ENCODE data around the gene GNB1L. TPM values are rescaled to one million over a fixed set of nuclear protein-coding genes. Genes with fewer than 3 reads are reported as not detected.
"Not testable (repeated sequence)": the region's sequence is repeated elsewhere in the genome, so short reads cannot be mapped to it uniquely, and the experiment has no call there.

Gene GNB1L
- polyA plus RNA-seq, 3 donors from 2014 or later = 19.1 to 30.6 (median 20.3) TPM

- DNase-seq = no peak
- Mint-ChIP-seq H3K4me3 (no peak overlapping the region), H3K36me3 (no peaks in the 10 kb centered on the region), H3K27ac (no peak overlapping the region), H3K4me1 (peaks cover 0 to 1% of the 10 kb centered on the region in 2 donors), H3K27me3 (ENCODE audit: low read depth in 3 of 3) (no peaks in the 10 kb centered on the region), H3K9me3 (no peaks in the 10 kb centered on the region)
These were observed 30.5 kb upstream of the GNB1L start for GRCh38 chr22:19884954-19885751.

DNA sequence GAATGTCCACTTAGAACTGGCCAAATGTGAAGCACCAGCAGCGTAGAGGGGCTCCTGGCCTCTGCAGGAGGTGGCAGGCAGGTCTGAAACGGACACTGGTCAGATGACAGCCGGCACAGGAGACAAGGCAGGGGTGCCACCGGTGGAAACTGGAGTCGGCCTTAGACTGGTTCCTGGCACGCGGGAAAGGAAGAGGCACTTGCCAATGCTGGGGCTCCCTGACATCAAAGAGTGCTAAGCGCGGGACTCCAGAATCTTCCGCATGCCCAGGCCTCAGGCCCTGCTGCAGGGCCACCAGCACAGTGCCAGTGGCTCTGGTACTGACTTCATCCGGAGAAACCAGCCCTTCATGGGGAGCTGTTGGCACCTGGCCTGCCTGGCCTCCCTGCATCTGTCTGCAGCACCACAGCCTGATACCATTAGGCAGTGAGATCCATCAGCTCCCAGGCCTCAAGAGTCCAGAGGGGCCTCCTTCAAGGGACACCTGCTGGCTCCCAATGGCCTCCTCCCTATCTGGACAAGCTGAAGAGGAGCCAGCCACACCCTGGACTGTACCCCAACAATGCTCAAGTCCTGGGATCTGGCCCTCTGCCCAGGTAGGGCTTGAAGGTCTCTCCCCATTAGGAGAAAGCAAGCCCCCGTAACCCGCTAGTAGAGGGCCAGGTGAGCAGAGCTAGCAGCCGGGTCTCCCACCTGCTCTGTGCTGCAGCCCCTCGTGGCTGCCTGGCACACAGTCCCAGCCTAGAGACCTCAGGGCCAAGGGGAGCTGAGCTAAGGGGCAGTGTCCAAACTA lies 29.7 kb upstream of the GNB1L start:
- H3K36me3 Mint-ChIP-seq = no peaks in the 10 kb centered on the region
- no peaks in the 10 kb centered on the region for H3K27me3 Mint-ChIP-seq (ENCODE audit: low read depth in 3 of 3)
- no peaks in the 10 kb centered on the region for H3K9me3 Mint-ChIP-seq
- no peaks in the 10 kb centered on the region for H3K4me1 Mint-ChIP-seq
- no peak for DNase-seq
- no peak overlapping the region for H3K27ac Mint-ChIP-seq
- no peak overlapping the region for H3K4me3 Mint-ChIP-seq

DNA sequence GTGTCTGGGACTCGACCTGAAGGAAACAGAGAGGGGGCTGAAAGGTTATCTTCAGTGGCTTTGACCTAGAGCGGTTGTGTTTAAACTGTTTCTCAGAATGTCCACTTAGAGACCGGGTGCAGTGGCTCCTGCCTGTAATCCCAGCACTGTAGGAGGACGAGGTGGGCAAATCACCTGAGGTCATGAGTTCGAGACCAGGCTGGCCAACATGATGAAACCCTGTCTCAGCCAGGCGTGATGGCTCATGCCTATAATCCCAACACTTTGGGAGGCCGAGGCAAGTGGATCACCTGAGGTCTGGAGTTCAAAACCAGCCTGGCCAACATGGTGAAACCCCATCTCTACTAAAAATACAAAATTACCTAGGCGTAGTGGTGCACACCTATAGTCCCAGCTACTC lies 28.8 kb upstream of the GNB1L start:
- DNase-seq; H3K36me3 Mint-ChIP-seq; H3K27me3 Mint-ChIP-seq (ENCODE audit: low read depth in 3 of 3); H3K9me3 Mint-ChIP-seq; H3K4me1 Mint-ChIP-seq; H3K4me3 Mint-ChIP-seq; H3K27ac Mint-ChIP-seq: not testable (repeated sequence)

DNA sequence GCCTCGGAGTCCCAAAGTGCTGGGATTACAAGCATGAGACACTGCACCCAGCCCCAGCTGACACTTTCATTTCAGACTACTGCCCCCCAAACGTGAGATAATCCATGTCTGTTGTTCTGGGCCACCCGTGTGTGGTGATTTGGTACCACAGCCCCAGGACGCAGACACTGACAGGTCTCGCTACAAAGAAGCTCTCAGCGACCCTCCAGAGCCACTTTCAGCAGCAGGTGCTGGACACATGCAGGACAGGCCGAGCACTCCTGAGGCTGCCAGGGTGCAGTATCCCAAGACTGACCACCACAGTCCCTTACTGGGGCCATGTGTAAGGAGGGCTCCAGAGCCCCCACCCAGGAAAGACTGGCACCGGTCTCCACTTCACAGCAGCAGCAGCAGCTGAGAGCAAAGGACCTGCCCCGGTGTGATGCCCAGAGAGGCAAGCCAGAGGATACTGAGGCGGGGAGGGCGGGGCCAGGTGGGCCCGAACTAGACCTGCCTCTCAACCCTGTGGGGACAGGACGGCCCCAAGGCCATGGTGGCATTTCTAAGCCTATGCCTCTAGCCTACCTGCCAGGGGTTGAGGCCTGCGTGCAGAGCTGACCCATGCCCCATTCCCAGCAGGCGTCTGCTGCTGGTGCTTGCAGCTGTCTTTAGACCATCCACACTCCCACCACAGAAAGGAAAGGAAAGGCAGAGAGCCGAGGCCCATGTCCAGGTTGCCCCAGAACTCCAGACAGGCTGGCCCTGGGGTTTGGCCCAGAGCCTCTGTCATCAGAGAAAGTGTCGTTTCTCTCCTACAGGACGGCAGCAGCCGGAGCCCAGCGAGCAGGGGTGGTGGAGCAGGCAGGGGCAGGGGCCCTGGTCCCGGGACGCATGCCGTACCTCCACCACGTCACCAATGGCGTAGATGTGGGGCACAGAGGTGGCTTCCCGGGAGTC lies 28.0 kb upstream of the GNB1L start:
- Mint-ChIP-seq H3K27me3 (ENCODE audit: low read depth in 3 of 3) (no peaks in the 10 kb centered on the region), H3K27ac (no peak overlapping the region), H3K4me1 (no peaks in the 10 kb centered on the region), H3K4me3 (no peak overlapping the region), H3K9me3 (no peaks in the 10 kb centered on the region), H3K36me3 (no peaks in the 10 kb centered on the region)
- DNase-seq = no peak

DNA sequence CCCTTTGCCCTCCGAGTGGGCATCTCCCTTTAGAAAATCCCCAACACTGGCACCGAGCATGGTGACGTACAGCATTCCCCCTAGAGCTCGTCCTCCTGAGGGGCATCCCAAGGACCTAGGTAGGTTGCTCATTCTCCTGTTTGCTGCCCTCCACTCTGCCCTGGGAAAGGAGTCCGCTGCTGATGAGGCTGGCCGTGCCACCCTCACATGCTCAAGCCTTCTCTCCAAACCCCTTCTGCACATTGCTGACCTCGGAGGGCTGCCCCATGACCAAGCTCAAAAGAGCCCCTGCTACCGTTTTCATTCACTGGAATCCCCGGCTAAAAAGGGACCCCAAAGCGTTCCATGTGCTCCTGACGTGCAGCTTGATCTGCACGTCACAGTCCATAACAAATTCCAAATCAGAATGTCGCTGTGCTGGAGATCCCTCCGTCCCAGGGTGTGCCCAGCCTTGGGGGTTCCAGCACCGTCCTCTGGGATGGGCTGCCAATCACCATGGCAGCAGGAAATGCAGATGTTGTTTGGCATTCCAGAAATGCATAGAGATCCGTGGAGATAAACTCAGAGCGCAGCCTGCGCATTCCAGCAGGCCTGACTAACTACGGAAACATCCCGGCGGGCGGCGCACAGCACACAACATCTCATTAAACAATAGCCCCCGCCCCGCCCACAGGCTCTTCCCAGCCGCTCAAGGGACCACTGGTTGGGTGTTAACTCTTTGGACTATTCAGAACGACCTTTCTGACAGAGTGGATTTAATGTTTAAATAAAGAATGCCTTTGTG lies 26.3 kb upstream of the GNB1L start:
- Mint-ChIP-seq H3K4me1 (no peaks in the 10 kb centered on the region), H3K27ac (no peak overlapping the region), H3K36me3 (no peaks in the 10 kb centered on the region), H3K27me3 (ENCODE audit: low read depth in 3 of 3) (no peaks in the 10 kb centered on the region), H3K4me3 (no peak overlapping the region), H3K9me3 (no peaks in the 10 kb centered on the region)
- DNase-seq = no peak

- Mint-ChIP-seq H3K27me3 (ENCODE audit: low read depth in 3 of 3) (no peaks in the 10 kb centered on the region), H3K36me3 (no peaks in the 10 kb centered on the region), H3K27ac (no peak overlapping the region), H3K4me3 (no peak overlapping the region), H3K4me1 (no peaks in the 10 kb centered on the region), H3K9me3 (no peaks in the 10 kb centered on the region)
- DNase-seq = no peak
These were observed 25.5 kb upstream of the GNB1L start for GRCh38 chr22:19879992-19880785.

GRCh38 chr22:19879643-19879991 lies 24.9 kb upstream of the GNB1L start:
- DNase-seq = no peak

GRCh38 chr22:19879246-19879570 lies 24.5 kb upstream of the GNB1L start:
- Mint-ChIP-seq H3K36me3 (no peaks in the 10 kb centered on the region), H3K27ac (no peak overlapping the region), H3K27me3 (ENCODE audit: low read depth in 3 of 3) (no peaks in the 10 kb centered on the region), H3K4me3 (no peak overlapping the region), H3K4me1 (no peaks in the 10 kb centered on the region), H3K9me3 (no peaks in the 10 kb centered on the region)
- no peak for DNase-seq

More at GRCh38 chr22:19879643-19879991, 24.9 kb upstream of the GNB1L start:
- H3K4me1 Mint-ChIP-seq = no peaks in the 10 kb centered on the region
- H3K27me3 Mint-ChIP-seq (ENCODE audit: low read depth in 3 of 3) = no peaks in the 10 kb centered on the region
- H3K27ac Mint-ChIP-seq = no peak overlapping the region
- no peaks in the 10 kb centered on the region for H3K36me3 Mint-ChIP-seq
- H3K4me3 Mint-ChIP-seq = no peak overlapping the region
- no peaks in the 10 kb centered on the region for H3K9me3 Mint-ChIP-seq

DNA sequence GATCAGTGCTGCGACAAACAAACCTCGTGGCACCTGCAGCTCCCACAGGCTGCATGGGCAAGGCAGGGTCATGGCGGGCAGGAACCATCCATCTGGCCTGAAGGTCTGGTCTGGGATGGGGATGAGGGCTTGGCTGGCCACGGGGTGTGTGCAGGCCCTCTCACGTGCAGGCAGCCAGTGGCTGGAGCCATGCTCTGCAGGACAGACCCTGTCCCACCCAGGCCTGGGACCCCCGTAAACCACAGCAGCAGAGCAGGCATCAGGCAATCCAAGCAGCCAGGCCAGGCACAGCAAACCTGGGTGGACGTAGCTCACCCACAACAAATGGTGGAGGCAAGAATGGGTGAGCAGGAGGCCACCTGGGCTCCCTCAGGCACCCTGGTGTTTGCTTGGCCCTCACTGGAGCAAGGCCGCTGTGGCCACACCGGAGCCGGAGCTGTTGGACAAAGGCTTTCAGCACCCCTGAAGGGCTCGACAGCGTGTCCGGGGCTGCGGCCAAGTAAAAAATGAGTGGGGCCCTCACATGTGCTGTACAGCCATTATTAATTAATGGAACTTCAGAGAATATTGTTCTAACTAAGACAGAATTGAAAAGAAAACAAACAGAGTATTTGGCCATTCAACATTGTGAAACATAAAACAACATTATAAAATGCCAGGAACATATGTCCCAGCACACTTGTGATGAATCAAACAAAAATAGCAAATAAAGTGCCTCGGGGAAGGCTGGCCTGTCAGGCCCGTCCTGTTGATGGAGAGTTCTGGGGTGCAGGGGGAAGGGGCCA lies 24.0 kb upstream of the GNB1L start:
- no peaks in the 10 kb centered on the region for H3K36me3 Mint-ChIP-seq
- DNase-seq = no peak
- H3K27me3 Mint-ChIP-seq (ENCODE audit: low read depth in 3 of 3) = peaks cover 0 to 2% (median 0%) of the 10 kb centered on the region in 3 donors
- H3K4me1 Mint-ChIP-seq = no peaks in the 10 kb centered on the region
- no peak overlapping the region for H3K4me3 Mint-ChIP-seq
- no peaks in the 10 kb centered on the region for H3K9me3 Mint-ChIP-seq
- no peak overlapping the region for H3K27ac Mint-ChIP-seq

- Mint-ChIP-seq H3K27ac (no peak overlapping the region), H3K36me3 (no peaks in the 10 kb centered on the region), H3K9me3 (no peaks in the 10 kb centered on the region)
These were observed 23.1 kb upstream of the GNB1L start for GRCh38 chr22:19877626-19878339.

DNA sequence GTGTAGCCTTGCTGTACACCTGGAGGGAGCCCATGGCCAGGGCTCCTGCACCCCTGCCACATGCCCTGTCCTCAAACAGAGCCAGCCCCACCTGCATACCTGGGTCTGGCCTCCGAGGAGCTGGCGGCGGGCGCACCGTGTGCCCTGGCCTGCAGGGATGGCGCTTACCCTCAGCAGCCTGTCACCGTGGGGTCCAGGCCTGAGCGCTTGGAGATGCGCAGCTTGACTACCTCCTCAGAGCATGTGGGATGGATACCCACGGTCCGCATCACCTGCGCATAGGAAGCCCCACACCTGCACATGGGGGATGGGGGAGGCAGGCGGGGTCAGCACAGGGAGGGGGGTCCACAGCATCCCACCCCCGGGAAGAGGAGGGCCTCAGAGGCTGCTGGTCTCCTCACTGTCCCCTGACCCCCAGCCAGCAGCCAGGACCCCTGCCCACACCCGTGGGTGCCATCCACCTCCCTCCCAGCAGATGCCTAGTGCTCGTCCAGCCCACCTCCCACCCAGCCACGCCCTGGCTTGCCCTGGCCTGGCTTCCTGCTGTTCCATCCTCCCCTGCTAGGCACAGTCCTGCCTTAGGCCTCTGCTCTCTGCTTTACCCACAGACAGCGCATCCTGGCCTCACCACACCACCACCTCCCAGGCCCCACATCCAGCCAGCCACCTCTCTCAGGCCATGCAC lies 22.4 kb upstream of the GNB1L start:
- Mint-ChIP-seq H3K36me3 (no peaks in the 10 kb centered on the region), H3K4me1 (no peaks in the 10 kb centered on the region), H3K27ac (no peak overlapping the region), H3K4me3 (no peak overlapping the region), H3K27me3 (ENCODE audit: low read depth in 3 of 3) (peaks cover 0 to 2% (median 1%) of the 10 kb centered on the region in 3 donors), H3K9me3 (no peaks in the 10 kb centered on the region)
- DNase-seq = no peak

More at GRCh38 chr22:19877626-19878339, 23.1 kb upstream of the GNB1L start:
- H3K4me1 Mint-ChIP-seq = no peaks in the 10 kb centered on the region
- DNase-seq = no peak
- H3K4me3 Mint-ChIP-seq = no peak overlapping the region
- H3K27me3 Mint-ChIP-seq (ENCODE audit: low read depth in 3 of 3) = peaks cover 0 to 2% (median 0%) of the 10 kb centered on the region in 3 donors

Data from immature natural killer cell (primary cell).